Left ventricle myocardium inferior (tissue), 1 donor: Measurements from ENCODE around the gene DCP2. TPM values are rescaled to one million over a fixed set of nuclear protein-coding genes. Genes with fewer than 3 reads are reported as not detected.
A peak's percentile ranks its signal among the peaks of the same experiment; 100 is the strongest.

Experiments used
- DNase-seq: peaks from one replicate; pipeline ENCODE4 v3.0.0-alpha.2; 2020
- H3K27ac ChIP-seq: fragments of 200-600 bp; replicated peaks from 2 replicates; pipeline ENCODE4 v1.8.0; 2021
- H3K27me3 ChIP-seq: fragments of 200-600 bp; 2 replicates; pipeline ENCODE4 v1.8.0; 2021; ENCODE audit warnings: low read depth
- H3K36me3 ChIP-seq: fragments of 200-600 bp; 2 replicates; pipeline ENCODE4 v1.8.0; 2021
- H3K4me1 ChIP-seq: fragments of 200-600 bp; 2 replicates; pipeline ENCODE4 v1.8.0; 2021
- H3K4me3 ChIP-seq: fragments of 200-600 bp; 2 replicates; pipeline ENCODE4 v1.8.0; 2021; ENCODE audit warnings: mild to moderate bottlenecking, moderate library complexity
- H3K9me3 ChIP-seq: fragments of 200-600 bp; replicated peaks from 2 replicates; pipeline ENCODE4 v1.8.0; 2021
- CTCF ChIP-seq: fragments of 200-600 bp; IDR thresholded peaks from 2 replicates; pipeline ENCODE4 v1.8.0; 2021; ENCODE audit warnings: antibody characterized with exemption, mild to moderate bottlenecking, borderline replicate concordance
- intact Hi-C: fragments of 100-400 bp; cut with micrococcal nuclease; formaldehyde crosslinking; loops from one replicate; pipeline ENCODE4 v1.11.0; 2022
- total RNA-seq: library from RNA; stranded (reverse); fragmentation: NEBNext Ultra II Directional; extraction: Animal tissue kit (Norgen Biotek cat#: 25700); gene quantifications from one replicate; pipeline ENCODE4 v1.2.1, GENCODE V29; 2021
- donor health status: DM: no; HTN: yes; CAD: no; lungs with severe emphysema.

The DCP2 gene
- total RNA-seq, 1 donor from 2014 or later: 19.2 TPM

- no peak overlapping the region for H3K27ac ChIP-seq
- peaks cover 55% of the 10 kb centered on the region for H3K4me1 ChIP-seq
- no peak for TF ChIP-seq CTCF
- H3K36me3 ChIP-seq: peaks cover 38% of the 10 kb centered on the region
- DNase-seq: no peak
- H3K9me3 ChIP-seq: no peaks in the 10 kb centered on the region
- H3K27me3 ChIP-seq: no peaks in the 10 kb centered on the region
- intact Hi-C loops: no loop called here
- no peak overlapping the region for H3K4me3 ChIP-seq
Measured at GRCh38 chr5:113029614-113030013, 53.0 kb downstream of the DCP2 start.

GRCh38 chr5:113031104-113031503 lies 54.5 kb downstream of the DCP2 start:
- no peak overlapping the region for H3K4me3 ChIP-seq
- DNase-seq: no peak
- no peak for TF ChIP-seq CTCF
- no peaks in the 10 kb centered on the region for H3K9me3 ChIP-seq
- H3K4me1 ChIP-seq: peaks cover 54% of the 10 kb centered on the region
- no peaks in the 10 kb centered on the region for H3K27me3 ChIP-seq
- H3K27ac ChIP-seq: peak overlapping the region; percentile 72
- H3K36me3 ChIP-seq: peaks cover 34% of the 10 kb centered on the region
- intact Hi-C loops: no loop called here

- peaks cover 34% of the 10 kb centered on the region for H3K36me3 ChIP-seq
Measured at GRCh38 chr5:113031557-113031956, 55.0 kb downstream of the DCP2 start.

GRCh38 chr5:113034182-113034773 lies 57.7 kb downstream of the DCP2 start:
- Histone ChIP-seq H3K27ac (peak overlapping the region; percentile 72), H3K9me3 (no peaks in the 10 kb centered on the region), H3K36me3 (peaks cover 28% of the 10 kb centered on the region), H3K27me3 (no peaks in the 10 kb centered on the region), H3K4me3 (no peak overlapping the region), H3K4me1 (peaks cover 52% of the 10 kb centered on the region)
- intact Hi-C loops: no loop called here
- no peak for TF ChIP-seq CTCF
- no peak for DNase-seq

More at GRCh38 chr5:113031557-113031956, 55.0 kb downstream of the DCP2 start:
- no peak for TF ChIP-seq CTCF
- H3K27me3 ChIP-seq: no peaks in the 10 kb centered on the region
- H3K4me3 ChIP-seq: no peak overlapping the region
- intact Hi-C loops: no loop called here
- DNase-seq: no peak
- H3K27ac ChIP-seq: peak overlapping the region; percentile 72
- H3K4me1 ChIP-seq: peaks cover 54% of the 10 kb centered on the region
- no peaks in the 10 kb centered on the region for H3K9me3 ChIP-seq

GRCh38 chr5:113035096-113035495 lies 58.5 kb downstream of the DCP2 start:
- no peak for TF ChIP-seq CTCF
- intact Hi-C loops: no loop called here
- Histone ChIP-seq H3K27me3 (no peaks in the 10 kb centered on the region), H3K9me3 (no peaks in the 10 kb centered on the region), H3K36me3 (peaks cover 30% of the 10 kb centered on the region), H3K4me3 (no peak overlapping the region), H3K27ac (peak overlapping the region; percentile 72), H3K4me1 (peaks cover 44% of the 10 kb centered on the region)
- DNase-seq: no peak
